Measurements from ENCODE around the gene SH3TC2.

SH3TC2 gene

GRCh38 chr5:149028161-149028560, 34.7 kb downstream of the SH3TC2 start:
- no peak for DNase-seq (ENCODE audit: low read depth)

- DNase-seq (ENCODE audit: low read depth), result no peak
Observed at GRCh38 chr5:149027636-149028035, 35.2 kb downstream of the SH3TC2 start.

- DNase-seq (ENCODE audit: low read depth), result no peak
Observed at GRCh38 chr5:149024943-149025342, 37.9 kb downstream of the SH3TC2 start.

- no peak for DNase-seq (ENCODE audit: low read depth)
Observed at GRCh38 chr5:149024477-149024876, 38.4 kb downstream of the SH3TC2 start.

- no peak for DNase-seq (ENCODE audit: low read depth)
Observed at GRCh38 chr5:149022200-149022599, 40.7 kb downstream of the SH3TC2 start.

- no peak for DNase-seq (ENCODE audit: low read depth)
Observed at GRCh38 chr5:149019679-149020078, 43.2 kb downstream of the SH3TC2 start.

GRCh38 chr5:149018909-149019443, 43.9 kb downstream of the SH3TC2 start:
- no peak for DNase-seq (ENCODE audit: low read depth)

GRCh38 chr5:149017636-149018035, 45.2 kb downstream of the SH3TC2 start:
- no peak for DNase-seq (ENCODE audit: low read depth)

- no peak for DNase-seq (ENCODE audit: low read depth)
Observed at GRCh38 chr5:149015561-149015960, 47.3 kb downstream of the SH3TC2 start.

GRCh38 chr5:149015126-149015525, 47.7 kb downstream of the SH3TC2 start:
- DNase-seq (ENCODE audit: low read depth), result no peak

GRCh38 chr5:149014571-149015031, 48.3 kb downstream of the SH3TC2 start:
- no peak for DNase-seq (ENCODE audit: low read depth)

GRCh38 chr5:149013796-149014195, 49.1 kb downstream of the SH3TC2 start:
- DNase-seq (ENCODE audit: low read depth), result no peak

GRCh38 chr5:149012350-149012749, 50.5 kb downstream of the SH3TC2 start:
- DNase-seq (ENCODE audit: low read depth), result no peak

- no peak for DNase-seq (ENCODE audit: low read depth)
Observed at GRCh38 chr5:149011728-149012127, 51.1 kb downstream of the SH3TC2 start.

GRCh38 chr5:149011084-149011483, 51.8 kb downstream of the SH3TC2 start:
- no peak for DNase-seq (ENCODE audit: low read depth)

GRCh38 chr5:149007174-149007573, 55.7 kb downstream of the SH3TC2 start:
- DNase-seq (ENCODE audit: low read depth), result no peak

GRCh38 chr5:149006426-149006825, 56.4 kb downstream of the SH3TC2 start:
- DNase-seq (ENCODE audit: low read depth), result no peak

GRCh38 chr5:149005077-149005892, 57.6 kb downstream of the SH3TC2 start:
- no peak for DNase-seq (ENCODE audit: low read depth)

GRCh38 chr5:149004559-149004958, 58.3 kb downstream of the SH3TC2 start:
- no peak for DNase-seq (ENCODE audit: low read depth)

GRCh38 chr5:149002761-149003689, 59.8 kb downstream of the SH3TC2 start:
- DNase-seq (ENCODE audit: low read depth), result no peak

- DNase-seq (ENCODE audit: low read depth), result no peak
Observed at GRCh38 chr5:149002053-149002452, 60.8 kb downstream of the SH3TC2 start.

GRCh38 chr5:149001162-149001561, 61.7 kb downstream of the SH3TC2 start:
- no peak for DNase-seq (ENCODE audit: low read depth)

GRCh38 chr5:148999741-149000140, 63.1 kb downstream of the SH3TC2 start:
- DNase-seq (ENCODE audit: low read depth), result no peak
